Fibroblast of villous mesenchyme (primary cell): Measurements from ENCODE around the gene RASGEF1C. TPM values are rescaled to one million over a fixed set of nuclear protein-coding genes. Genes with fewer than 3 reads are reported as not detected.

Source experiments
- DNase-seq: peaks from one replicate; pipeline ENCODE4 v3.0.0-alpha.2; 2010; ENCODE audit warnings: low read depth
- H3K4me3 ChIP-seq: 2 replicates; pipeline ENCODE4 v1.5.1; 2011; ENCODE audit warnings: low read depth, mild to moderate bottlenecking, low read length
- CTCF ChIP-seq: IDR thresholded peaks from 2 replicates; pipeline ENCODE4 v1.5.1; 2012; ENCODE audit warnings: low read depth, mild to moderate bottlenecking, low read length; ENCODE audit not compliant: insufficient read depth
- total RNA-seq: library from RNA; depleted of rRNA; stranded (reverse); fragments of >200 nt; gene quantifications from 2 replicates; pipeline ENCODE4 v1.2.3, GENCODE V29; 2012

RASGEF1C gene
- total RNA-seq, 1 donor, result not detected

GRCh38 chr5:180130876-180131740 lies 77.9 kb downstream of the RASGEF1C start:
- H3K4me3 ChIP-seq, result no peak overlapping the region
- TF ChIP-seq CTCF, result no peak
- no peak for DNase-seq

DNA sequence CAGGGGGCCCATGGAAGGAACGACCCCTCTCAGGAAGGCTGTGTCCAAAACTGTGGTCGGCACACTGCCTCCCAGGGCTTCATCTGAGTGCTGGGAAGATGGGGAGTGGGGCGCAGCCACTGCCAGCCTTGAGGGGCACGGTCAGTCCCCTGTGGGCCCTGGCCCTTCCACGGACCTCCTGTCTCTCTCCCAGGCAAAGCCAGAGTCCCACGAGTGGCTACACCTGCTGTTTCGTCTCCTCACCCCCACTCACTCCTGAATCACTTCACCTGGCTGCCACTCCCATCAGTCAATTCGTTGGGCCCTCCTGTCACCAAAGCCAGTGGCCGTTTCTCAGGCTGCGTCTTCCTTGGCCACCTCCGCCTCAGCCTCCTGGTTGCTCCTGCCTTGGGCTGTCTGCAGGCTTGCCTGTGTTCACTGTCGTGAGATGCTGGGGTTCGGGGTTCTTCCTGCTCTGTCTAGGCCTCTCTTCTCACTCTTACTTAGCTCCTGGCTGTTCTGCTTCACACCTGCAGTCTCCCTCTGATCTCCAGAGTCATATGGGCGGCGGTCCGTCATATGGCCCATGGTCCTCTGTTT lies 78.6 kb downstream of the RASGEF1C start:
- TF ChIP-seq CTCF, result no peak
- DNase-seq, result no peak
- no peak overlapping the region for H3K4me3 ChIP-seq

DNA sequence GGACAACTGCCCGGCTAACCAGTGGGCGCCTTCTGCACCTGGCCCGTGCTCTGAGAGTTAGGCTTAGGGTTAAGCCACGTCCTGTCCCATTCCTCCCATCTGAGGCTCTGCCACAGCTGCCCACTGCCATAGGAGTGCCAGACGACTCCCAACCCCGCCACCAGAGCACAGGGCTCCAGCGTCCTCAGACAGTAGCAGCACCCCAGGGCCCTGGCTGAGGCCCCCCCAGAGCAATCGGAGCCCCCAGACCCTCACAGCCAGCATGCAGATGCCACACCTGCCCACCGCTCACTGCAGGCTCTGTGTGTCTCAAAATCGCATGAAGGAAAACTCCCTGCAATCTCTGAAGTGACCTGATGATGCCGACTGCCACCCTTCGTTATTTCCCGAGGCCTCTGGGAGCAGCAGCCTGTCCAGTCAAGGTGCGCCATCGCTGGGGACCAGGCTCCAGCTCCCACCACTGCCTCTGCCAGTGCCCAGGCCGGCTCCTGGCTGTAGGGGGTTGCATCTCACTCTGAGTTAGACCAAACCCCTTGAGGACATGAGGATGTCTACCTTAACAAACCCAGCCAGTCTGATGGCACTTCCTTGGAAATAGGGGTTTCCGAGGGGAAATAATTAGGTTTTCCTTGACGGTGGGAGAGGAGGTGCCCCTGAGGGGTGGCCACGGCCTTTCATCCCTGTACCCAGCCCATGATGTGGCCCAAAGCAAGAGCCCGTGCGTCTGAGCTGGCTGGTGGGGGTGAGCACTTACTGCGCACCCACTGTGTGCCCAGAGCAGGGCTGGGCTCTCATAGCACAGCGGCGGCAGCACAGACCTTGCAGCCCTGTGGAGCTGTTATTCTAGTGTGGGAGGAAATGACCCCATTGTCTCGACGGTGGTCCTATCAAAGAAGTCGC lies 79.5 kb downstream of the RASGEF1C start:
- DNase-seq, result no peak
- no peak for TF ChIP-seq CTCF
- no peak overlapping the region for H3K4me3 ChIP-seq

DNA sequence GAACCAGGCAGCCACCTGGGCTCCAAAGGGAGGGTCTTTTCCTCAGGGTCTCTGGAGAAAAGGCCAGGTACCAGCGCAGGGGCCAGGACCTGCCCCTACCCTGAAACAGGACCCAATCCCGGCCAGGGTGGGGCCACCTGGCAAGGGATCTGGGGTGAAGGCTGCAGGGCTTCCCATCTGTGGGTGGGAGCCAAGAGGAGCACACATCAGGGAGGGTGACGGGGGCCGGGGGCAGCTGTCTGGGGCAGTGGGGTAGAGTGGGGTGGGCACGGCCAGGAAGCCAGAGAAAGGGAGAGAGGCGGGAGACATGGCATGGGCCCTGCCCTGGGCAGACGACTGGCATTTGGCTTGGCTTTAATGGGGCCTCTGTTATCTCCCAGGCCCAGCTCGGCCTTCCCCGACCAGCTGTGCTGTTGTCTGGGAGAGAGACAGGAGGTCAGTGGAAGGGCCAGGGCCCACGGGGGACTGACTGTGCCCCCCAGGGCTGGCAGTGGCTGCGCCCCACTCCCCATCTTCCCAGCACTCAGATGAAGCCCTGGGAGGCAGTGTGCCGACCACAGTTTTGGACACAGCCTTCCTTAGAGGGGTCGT lies 80.2 kb downstream of the RASGEF1C start:
- no peak for TF ChIP-seq CTCF
- no peak for DNase-seq
- no peak overlapping the region for H3K4me3 ChIP-seq

DNA sequence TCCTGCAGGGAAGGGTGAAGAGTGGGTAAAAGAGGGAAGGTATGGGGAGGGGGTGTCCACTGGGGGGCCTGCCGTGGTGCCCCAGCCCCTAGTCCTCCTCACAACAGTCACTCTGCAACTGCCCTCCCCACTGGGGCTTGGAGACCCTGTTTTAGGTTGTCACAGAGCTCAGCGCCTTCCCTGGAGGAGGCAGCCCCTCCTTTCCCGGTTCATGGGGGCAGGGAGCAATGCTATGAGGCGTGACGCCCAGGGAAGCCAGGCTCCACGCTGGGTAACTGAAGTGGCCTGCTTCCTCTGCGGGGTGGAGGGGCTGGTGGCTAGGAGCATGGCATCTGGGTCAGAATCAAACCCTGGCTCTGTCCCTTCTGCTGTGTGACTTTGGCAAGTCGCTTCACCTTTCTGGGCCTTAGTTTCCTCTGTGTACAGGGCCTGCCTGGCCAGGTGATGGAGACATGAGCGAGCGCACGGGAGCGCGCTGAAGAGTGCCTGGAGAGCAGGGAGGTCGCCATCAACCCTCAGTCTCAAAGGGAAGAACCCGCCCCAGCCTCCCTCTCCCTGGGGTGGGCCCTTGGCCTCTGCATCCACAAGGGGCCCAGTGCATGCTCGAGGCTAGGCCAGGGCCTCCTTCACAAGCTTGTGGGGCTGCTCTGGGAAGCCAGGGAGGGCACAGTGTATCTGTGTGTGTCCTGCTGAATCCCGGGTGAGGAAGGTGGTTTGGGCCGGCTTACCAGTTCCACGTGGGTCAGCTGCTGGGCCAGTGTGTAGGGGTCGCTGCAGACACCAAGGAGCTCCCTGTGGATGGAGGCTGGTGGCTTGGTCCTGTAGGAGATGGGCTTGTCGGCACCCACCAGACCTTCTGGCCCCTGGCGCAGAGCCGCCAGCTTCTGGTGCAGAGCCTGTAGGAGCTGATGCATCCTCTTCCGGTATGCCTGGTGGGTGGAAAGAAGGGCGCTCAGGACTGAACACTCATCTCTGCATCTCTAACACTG lies 81.0 kb downstream of the RASGEF1C start:
- H3K4me3 ChIP-seq, result no peak overlapping the region
- DNase-seq, result no peak
- no peak for TF ChIP-seq CTCF
